Measurements from ENCODE around the gene KRT72.

DNA sequence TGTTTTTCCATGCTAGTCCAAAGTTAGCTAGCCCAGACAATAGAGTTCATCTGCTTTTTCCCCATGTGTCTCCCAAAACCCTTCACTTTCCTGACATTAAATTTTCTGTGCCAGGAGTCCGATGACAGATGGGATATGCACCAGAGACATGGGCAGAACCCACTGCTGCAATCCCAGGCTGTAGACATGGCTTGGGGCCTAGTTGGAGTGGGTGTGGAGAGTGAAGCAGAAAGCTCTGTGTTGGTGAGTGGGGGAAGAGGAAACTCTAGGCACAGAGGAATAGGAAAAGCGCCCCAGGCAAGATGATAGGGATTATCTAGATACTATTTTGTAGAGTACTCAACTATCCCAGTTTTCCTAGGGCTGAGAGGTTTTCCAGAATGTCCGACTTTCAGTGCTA lies 22.8 kb downstream of the KRT72 start:
- no peak for TF ChIP-seq POLR2AphosphoS5 (IDR thresholded peaks at IDR 0.05; ENCODE audit: low read depth, low read length)
- no peak for TF ChIP-seq TAF1 (IDR thresholded peaks at IDR 0.05; ENCODE audit: borderline replicate concordance, insufficient read depth, low read length)
- no peak for TF ChIP-seq SIN3A (IDR thresholded peaks at IDR 0.05; ENCODE audit: borderline replicate concordance, insufficient read depth, low read length)
- TF ChIP-seq, protein P1, sequence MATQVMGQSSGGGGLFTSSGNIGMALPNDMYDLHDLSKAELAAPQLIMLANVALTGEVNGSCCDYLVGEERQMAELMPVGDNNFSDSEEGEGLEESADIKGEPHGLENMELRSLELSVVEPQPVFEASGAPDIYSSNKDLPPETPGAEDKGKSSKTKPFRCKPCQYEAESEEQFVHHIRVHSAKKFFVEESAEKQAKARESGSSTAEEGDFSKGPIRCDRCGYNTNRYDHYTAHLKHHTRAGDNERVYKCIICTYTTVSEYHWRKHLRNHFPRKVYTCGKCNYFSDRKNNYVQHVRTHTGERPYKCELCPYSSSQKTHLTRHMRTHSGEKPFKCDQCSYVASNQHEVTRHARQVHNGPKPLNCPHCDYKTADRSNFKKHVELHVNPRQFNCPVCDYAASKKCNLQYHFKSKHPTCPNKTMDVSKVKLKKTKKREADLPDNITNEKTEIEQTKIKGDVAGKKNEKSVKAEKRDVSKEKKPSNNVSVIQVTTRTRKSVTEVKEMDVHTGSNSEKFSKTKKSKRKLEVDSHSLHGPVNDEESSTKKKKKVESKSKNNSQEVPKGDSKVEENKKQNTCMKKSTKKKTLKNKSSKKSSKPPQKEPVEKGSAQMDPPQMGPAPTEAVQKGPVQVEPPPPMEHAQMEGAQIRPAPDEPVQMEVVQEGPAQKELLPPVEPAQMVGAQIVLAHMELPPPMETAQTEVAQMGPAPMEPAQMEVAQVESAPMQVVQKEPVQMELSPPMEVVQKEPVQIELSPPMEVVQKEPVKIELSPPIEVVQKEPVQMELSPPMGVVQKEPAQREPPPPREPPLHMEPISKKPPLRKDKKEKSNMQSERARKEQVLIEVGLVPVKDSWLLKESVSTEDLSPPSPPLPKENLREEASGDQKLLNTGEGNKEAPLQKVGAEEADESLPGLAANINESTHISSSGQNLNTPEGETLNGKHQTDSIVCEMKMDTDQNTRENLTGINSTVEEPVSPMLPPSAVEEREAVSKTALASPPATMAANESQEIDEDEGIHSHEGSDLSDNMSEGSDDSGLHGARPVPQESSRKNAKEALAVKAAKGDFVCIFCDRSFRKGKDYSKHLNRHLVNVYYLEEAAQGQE (IDR thresholded peaks at IDR 0.05; ENCODE audit: insufficient read depth in 1 of 2, low read depth in 2 of 2, low read length in 2 of 2): no peak
- no peak for TF ChIP-seq FOXP2 (optimal IDR thresholded peaks at IDR 0.05; ENCODE audit: borderline replicate concordance, extremely low read depth, extremely low read length, insufficient read depth)
